ENCODE results near the gene SPIRE1.

DNA sequence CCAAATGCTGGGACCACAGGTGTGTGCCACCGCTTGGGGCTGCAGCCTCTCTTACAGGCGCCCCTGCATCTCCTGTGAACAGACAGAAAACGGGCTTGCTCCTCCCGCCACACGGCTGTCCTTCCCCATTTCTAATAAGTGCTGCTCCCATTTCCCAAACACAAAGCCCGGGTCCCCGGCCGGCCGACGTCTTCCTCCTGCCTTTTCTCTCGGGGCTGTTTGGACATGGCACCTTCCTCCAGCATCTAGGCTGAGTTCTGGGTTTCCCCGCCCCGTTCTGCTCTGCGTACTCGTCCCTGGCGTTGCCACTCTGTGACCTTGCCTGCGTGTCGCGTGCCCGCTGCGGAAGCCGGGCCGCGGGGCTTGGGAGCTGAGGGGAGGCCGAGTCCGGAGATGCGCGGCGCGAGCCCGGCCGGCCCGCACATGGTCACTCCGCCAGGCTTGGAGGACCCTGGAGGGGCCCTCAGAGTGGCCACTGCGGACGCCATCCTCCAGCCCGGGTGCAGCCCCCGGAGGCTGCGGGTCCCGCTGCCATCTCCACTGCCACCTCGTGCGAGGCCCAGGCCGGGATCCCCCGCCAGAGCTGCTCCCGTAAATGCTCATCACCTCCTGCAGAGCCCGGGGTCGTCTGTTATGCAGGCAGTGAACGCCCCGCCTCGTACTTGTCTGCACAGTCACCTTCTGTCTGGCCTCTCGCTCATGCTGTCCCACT, 223.9 kb downstream of the SPIRE1 start:
- TF ChIP-seq, protein P1, sequence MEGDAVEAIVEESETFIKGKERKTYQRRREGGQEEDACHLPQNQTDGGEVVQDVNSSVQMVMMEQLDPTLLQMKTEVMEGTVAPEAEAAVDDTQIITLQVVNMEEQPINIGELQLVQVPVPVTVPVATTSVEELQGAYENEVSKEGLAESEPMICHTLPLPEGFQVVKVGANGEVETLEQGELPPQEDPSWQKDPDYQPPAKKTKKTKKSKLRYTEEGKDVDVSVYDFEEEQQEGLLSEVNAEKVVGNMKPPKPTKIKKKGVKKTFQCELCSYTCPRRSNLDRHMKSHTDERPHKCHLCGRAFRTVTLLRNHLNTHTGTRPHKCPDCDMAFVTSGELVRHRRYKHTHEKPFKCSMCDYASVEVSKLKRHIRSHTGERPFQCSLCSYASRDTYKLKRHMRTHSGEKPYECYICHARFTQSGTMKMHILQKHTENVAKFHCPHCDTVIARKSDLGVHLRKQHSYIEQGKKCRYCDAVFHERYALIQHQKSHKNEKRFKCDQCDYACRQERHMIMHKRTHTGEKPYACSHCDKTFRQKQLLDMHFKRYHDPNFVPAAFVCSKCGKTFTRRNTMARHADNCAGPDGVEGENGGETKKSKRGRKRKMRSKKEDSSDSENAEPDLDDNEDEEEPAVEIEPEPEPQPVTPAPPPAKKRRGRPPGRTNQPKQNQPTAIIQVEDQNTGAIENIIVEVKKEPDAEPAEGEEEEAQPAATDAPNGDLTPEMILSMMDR (conservative IDR thresholded peaks at IDR 0.05; ENCODE audit: low read length) = no peak
- TF ChIP-seq EZH2phosphoT487 (IDR thresholded peaks at IDR 0.05; ENCODE audit: borderline replicate concordance) = no peak

Data from Loucy (cell line).